ENCODE data around the gene TSPAN33.
"Not testable (repeated sequence)": the region's sequence is repeated elsewhere in the genome, so short reads cannot be mapped to it uniquely, and the experiment has no call there.

TSPAN33 gene

GRCh38 chr7:129144095-129144833 is at the start of gene TSPAN33:
TSPAN33 (plus strand) TSS chr7:129144707; CDS start chr7:129144981, 274 bp downstream.
- intact Hi-C loops (cut with DNase I), result no loop called here
- DNase-seq, result peak; percentile 75 to 97 (median 86)

GRCh38 chr7:129095258-129095657 is 49.2 kb upstream of the TSPAN33 start:
- intact Hi-C loops (cut with DNase I), result no loop called here
- no peak for DNase-seq

- no peak for DNase-seq
- intact Hi-C loops (cut with DNase I), result no loop called here
Observed at GRCh38 chr7:129098409-129099084, 46.0 kb upstream of the TSPAN33 start.

GRCh38 chr7:129100827-129101166 is 43.7 kb upstream of the TSPAN33 start:
- intact Hi-C loops (cut with DNase I), result no loop called here
- DNase-seq, result no peak

- intact Hi-C loops (cut with DNase I), result no loop called here
- DNase-seq, result peak in 1 of 10 donors; percentile 17
Observed at GRCh38 chr7:129101746-129102145, 42.8 kb upstream of the TSPAN33 start.

- no peak for DNase-seq
- intact Hi-C loops (cut with DNase I), result no loop called here
Observed at GRCh38 chr7:129103561-129104324, 40.8 kb upstream of the TSPAN33 start.

GRCh38 chr7:129108581-129108980 is 35.9 kb upstream of the TSPAN33 start:
- intact Hi-C loops (cut with DNase I), result no loop called here
- no peak for DNase-seq

GRCh38 chr7:129110258-129110981 is 34.1 kb upstream of the TSPAN33 start:
- DNase-seq, result no peak
- intact Hi-C loops (cut with DNase I), result no loop called here

- intact Hi-C loops (cut with DNase I), result no loop called here
- DNase-seq, result no peak
Observed at GRCh38 chr7:129110982-129111376, 33.5 kb upstream of the TSPAN33 start.

GRCh38 chr7:129115676-129116075 is 28.8 kb upstream of the TSPAN33 start:
- intact Hi-C loops (cut with DNase I), result no loop called here
- no peak for DNase-seq

- intact Hi-C loops (cut with DNase I), result no loop called here
- no peak for DNase-seq
Observed at GRCh38 chr7:129118182-129118581, 26.3 kb upstream of the TSPAN33 start.

GRCh38 chr7:129118976-129119375 is 25.5 kb upstream of the TSPAN33 start:
- intact Hi-C loops (cut with DNase I), result no loop called here
- DNase-seq, result no peak

GRCh38 chr7:129121501-129122077 is 22.9 kb upstream of the TSPAN33 start:
- DNase-seq; intact Hi-C loops (cut with DNase I): not testable (repeated sequence)

- no peak for DNase-seq
- intact Hi-C loops (cut with DNase I), result no loop called here
Observed at GRCh38 chr7:129122078-129122750, 22.3 kb upstream of the TSPAN33 start.

GRCh38 chr7:129122751-129123509 is 21.6 kb upstream of the TSPAN33 start:
- DNase-seq, result no peak
- intact Hi-C loops (cut with DNase I), result no loop called here

GRCh38 chr7:129123510-129123857 is 21.0 kb upstream of the TSPAN33 start:
- intact Hi-C loops (cut with DNase I), result no loop called here
- DNase-seq, result no peak

GRCh38 chr7:129126314-129126713 is 18.2 kb upstream of the TSPAN33 start:
- DNase-seq, result no peak
- intact Hi-C loops (cut with DNase I), result no loop called here

GRCh38 chr7:129127154-129127553 is 17.4 kb upstream of the TSPAN33 start:
- intact Hi-C loops (cut with DNase I), result no loop called here
- DNase-seq, result no peak

- DNase-seq, result no peak
- intact Hi-C loops (cut with DNase I), result no loop called here
Observed at GRCh38 chr7:129127601-129128000, 16.9 kb upstream of the TSPAN33 start.

Measured in posterior cingulate gyrus (tissue), 11 donors.